HG03469 (cell line): ENCODE measurements around the gene LTC4S.

Experiments used
- ATAC-seq: cut with Tn5 transposase; IDR thresholded peaks from one replicate; pipeline ENCODE4 v1.9.1; 2021; ENCODE audit warnings: mild to moderate bottlenecking, moderate library complexity, moderate number of reproducible peaks; ENCODE audit not compliant: unreplicated experiment

Gene LTC4S

GRCh38 chr5:179840766-179841165 is 47.0 kb downstream of the LTC4S start:
- ATAC-seq, result no peak

DNA sequence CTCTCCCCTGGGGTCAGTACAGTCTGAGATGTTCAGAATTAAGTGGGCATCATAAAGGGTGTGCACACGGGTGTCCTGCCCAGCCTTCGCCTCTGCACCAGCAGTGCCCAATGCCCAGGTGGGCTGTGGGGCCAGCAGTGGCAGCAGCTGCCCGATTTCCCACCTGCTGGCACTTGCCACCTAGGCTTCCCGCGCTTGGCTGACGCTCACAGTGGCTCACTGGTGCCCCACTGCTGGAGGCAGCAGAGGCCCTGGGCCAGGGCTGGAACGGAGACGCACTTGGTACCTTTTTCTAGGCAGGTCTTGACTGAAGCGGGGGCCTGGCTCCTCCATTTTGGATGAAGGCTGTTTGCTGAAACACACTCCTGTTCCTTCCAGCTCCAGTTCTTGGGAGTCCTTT is 47.8 kb downstream of the LTC4S start:
- ATAC-seq, result no peak
